Activated T-helper 2 cell treated with anti-CD3 and anti-CD28 coated beads, Interferon-gamma antibody, Interleukin-2, Interleukin-4, amounts not matched to agents 10 μg/mL and 5 μg/mL and 100 μg/mL, durations not matched to agents 14 hours and 24 hours and 36 hours (primary cell): ENCODE results near the gene SVIL. TPM values are rescaled to one million over a fixed set of nuclear protein-coding genes. Genes with fewer than 3 reads are reported as not detected.

Source experiments
- DNase-seq: peaks from one replicate; pipeline ENCODE4 v3.0.0; 2021; ENCODE audit warnings: low spot score
- H3K27ac Mint-ChIP-seq: one replicate; pipeline ENCODE4 v1.8.0; 2021; ENCODE audit warnings: mixed read lengths
- H3K27me3 Mint-ChIP-seq: one replicate; pipeline ENCODE4 v1.8.0; 2021; ENCODE audit warnings: low read depth, mixed read lengths
- H3K36me3 Mint-ChIP-seq: one replicate; pipeline ENCODE4 v1.8.0; 2021; ENCODE audit warnings: low read depth, mixed read lengths
- H3K4me1 Mint-ChIP-seq: one replicate; pipeline ENCODE4 v1.8.0; 2021; ENCODE audit warnings: low read depth, mixed read lengths
- H3K4me3 Mint-ChIP-seq: one replicate; pipeline ENCODE4 v1.8.0; 2021; ENCODE audit warnings: low read depth, mild to moderate bottlenecking, moderate library complexity, mixed read lengths
- H3K9me3 Mint-ChIP-seq: one replicate; pipeline ENCODE4 v1.8.0; 2021; ENCODE audit warnings: mixed read lengths
- intact Hi-C: fragments of 100-400 bp; cut with micrococcal nuclease; formaldehyde crosslinking; loops from one replicate; pipeline ENCODE4 v1.15.1; 2023
- total RNA-seq: library from RNA; stranded (reverse); gene quantifications from 2 replicates; pipeline ENCODE4 v1.2.3, GENCODE V29; 2022

SVIL gene
- total RNA-seq, 1 donor from 2014 or later: 9.8 TPM

GRCh38 chr10:29603223-29603896 lies 31.4 kb downstream of the SVIL start:
- DNase-seq: no peak
- no peak overlapping the region for H3K27ac Mint-ChIP-seq
- no peaks in the 10 kb centered on the region for H3K27me3 Mint-ChIP-seq
- no peaks in the 10 kb centered on the region for H3K36me3 Mint-ChIP-seq
- H3K4me3 Mint-ChIP-seq: no peak overlapping the region
- no peaks in the 10 kb centered on the region for H3K9me3 Mint-ChIP-seq
- intact Hi-C loops: no loop called here
- H3K4me1 Mint-ChIP-seq: no peaks in the 10 kb centered on the region

GRCh38 chr10:29600821-29601220 lies 34.0 kb downstream of the SVIL start:
- Mint-ChIP-seq H3K4me3 (no peak overlapping the region), H3K27ac (no peak overlapping the region), H3K27me3 (no peaks in the 10 kb centered on the region), H3K36me3 (no peaks in the 10 kb centered on the region), H3K9me3 (no peaks in the 10 kb centered on the region), H3K4me1 (no peaks in the 10 kb centered on the region)
- no peak for DNase-seq
- intact Hi-C loops: no loop called here

- Mint-ChIP-seq H3K36me3 (no peaks in the 10 kb centered on the region), H3K9me3 (no peaks in the 10 kb centered on the region), H3K4me3 (no peak overlapping the region), H3K27ac (no peak overlapping the region), H3K4me1 (no peaks in the 10 kb centered on the region), H3K27me3 (no peaks in the 10 kb centered on the region)
- intact Hi-C loops: no loop called here
- no peak for DNase-seq
Measured at GRCh38 chr10:29600067-29600466, 34.7 kb downstream of the SVIL start.

GRCh38 chr10:29598851-29599311 lies 35.9 kb downstream of the SVIL start:
- Mint-ChIP-seq H3K9me3 (no peaks in the 10 kb centered on the region), H3K4me1 (no peaks in the 10 kb centered on the region), H3K27ac (no peak overlapping the region), H3K36me3 (no peaks in the 10 kb centered on the region), H3K27me3 (no peaks in the 10 kb centered on the region), H3K4me3 (no peak overlapping the region)
- no peak for DNase-seq
- intact Hi-C loops: loop anchor here (10.0 kb wide), 1 partner anchor 154 kb away; no protein-coding TSS in a partner anchor

GRCh38 chr10:29596826-29597225 lies 37.9 kb downstream of the SVIL start:
- no peaks in the 10 kb centered on the region for H3K36me3 Mint-ChIP-seq
- DNase-seq: no peak
- H3K27me3 Mint-ChIP-seq: no peaks in the 10 kb centered on the region
- intact Hi-C loops: loop anchor here (10.0 kb wide), 1 partner anchor 152 kb away; no protein-coding TSS in a partner anchor
- no peaks in the 10 kb centered on the region for H3K4me1 Mint-ChIP-seq
- no peak overlapping the region for H3K27ac Mint-ChIP-seq
- no peak overlapping the region for H3K4me3 Mint-ChIP-seq
- H3K9me3 Mint-ChIP-seq: no peaks in the 10 kb centered on the region

GRCh38 chr10:29596356-29596755 lies 38.4 kb downstream of the SVIL start:
- no peaks in the 10 kb centered on the region for H3K4me1 Mint-ChIP-seq
- H3K4me3 Mint-ChIP-seq: no peak overlapping the region
- H3K9me3 Mint-ChIP-seq: no peaks in the 10 kb centered on the region
- no peak overlapping the region for H3K27ac Mint-ChIP-seq
- no peaks in the 10 kb centered on the region for H3K27me3 Mint-ChIP-seq
- intact Hi-C loops: loop anchor here (10.0 kb wide), 1 partner anchor 152 kb away; no protein-coding TSS in a partner anchor
- no peak for DNase-seq
- H3K36me3 Mint-ChIP-seq: no peaks in the 10 kb centered on the region

GRCh38 chr10:29595636-29596225 lies 39.0 kb downstream of the SVIL start:
- no peak overlapping the region for H3K4me3 Mint-ChIP-seq
- DNase-seq: no peak
- intact Hi-C loops: loop anchor here (10.0 kb wide), 1 partner anchor 151 kb away; no protein-coding TSS in a partner anchor
- no peaks in the 10 kb centered on the region for H3K27me3 Mint-ChIP-seq
- H3K4me1 Mint-ChIP-seq: peaks cover 2% of the 10 kb centered on the region
- no peaks in the 10 kb centered on the region for H3K36me3 Mint-ChIP-seq
- H3K9me3 Mint-ChIP-seq: no peaks in the 10 kb centered on the region
- no peak overlapping the region for H3K27ac Mint-ChIP-seq

GRCh38 chr10:29595146-29595545 lies 39.6 kb downstream of the SVIL start:
- Mint-ChIP-seq H3K27me3 (no peaks in the 10 kb centered on the region), H3K27ac (no peak overlapping the region), H3K36me3 (no peaks in the 10 kb centered on the region), H3K4me1 (peaks cover 8% of the 10 kb centered on the region), H3K9me3 (no peaks in the 10 kb centered on the region), H3K4me3 (no peak overlapping the region)
- DNase-seq: no peak
- intact Hi-C loops: loop anchor here (10.0 kb wide), 1 partner anchor 150 kb away; no protein-coding TSS in a partner anchor

GRCh38 chr10:29591651-29591968 lies 43.2 kb downstream of the SVIL start:
- no peak for DNase-seq
- Mint-ChIP-seq H3K9me3 (no peaks in the 10 kb centered on the region), H3K4me1 (peaks cover 9% of the 10 kb centered on the region), H3K36me3 (no peaks in the 10 kb centered on the region), H3K4me3 (no peak overlapping the region), H3K27me3 (no peaks in the 10 kb centered on the region), H3K27ac (no peak overlapping the region)
- intact Hi-C loops: loop anchor here (2.0 to 10.0 kb wide), 4 partner anchors 39 to 214 kb away; no protein-coding TSS in a partner anchor

- Mint-ChIP-seq H3K4me3 (no peak overlapping the region), H3K4me1 (peaks cover 9% of the 10 kb centered on the region), H3K27me3 (no peaks in the 10 kb centered on the region), H3K36me3 (no peaks in the 10 kb centered on the region), H3K9me3 (no peaks in the 10 kb centered on the region), H3K27ac (peak overlapping the region; percentile 83)
- DNase-seq: no peak
- intact Hi-C loops: loop anchor here (1.0 to 10.0 kb wide), 5 partner anchors 39 to 214 kb away; no protein-coding TSS in a partner anchor
Measured at GRCh38 chr10:29590915-29591650, 43.7 kb downstream of the SVIL start.

GRCh38 chr10:29588629-29589421 lies 45.9 kb downstream of the SVIL start:
- Mint-ChIP-seq H3K4me3 (no peak overlapping the region), H3K9me3 (no peaks in the 10 kb centered on the region), H3K36me3 (no peaks in the 10 kb centered on the region), H3K4me1 (peaks cover 10% of the 10 kb centered on the region), H3K27ac (no peak overlapping the region), H3K27me3 (no peaks in the 10 kb centered on the region)
- no peak for DNase-seq
- intact Hi-C loops: no loop called here
